Mesenchymal stem cell (in vitro differentiated cells and primary cell): ENCODE measurements around the gene FEZ2.

Source experiments
- DNase-seq: peaks from one replicate; pipeline ENCODE4 v3.0.0-alpha.2; 2013
- H2AFZ ChIP-seq: one replicate; pipeline ENCODE4 v1.6.1; 2013; ENCODE audit warnings: low read depth, mild to moderate bottlenecking, control low read depth, inconsistent platforms, low read length, moderate library complexity
- H2AK5ac ChIP-seq: 2 replicates; pipeline ENCODE4 v1.6.1; 2013; ENCODE audit warnings: low read length, moderate library complexity, mild to moderate bottlenecking, inconsistent platforms; ENCODE audit not compliant: severe bottlenecking
- H2BK120ac ChIP-seq: one replicate; pipeline ENCODE4 v1.6.1; 2013; ENCODE audit warnings: low read depth, mild to moderate bottlenecking, inconsistent platforms, low read length, moderate library complexity
- H2BK12ac ChIP-seq, 2 experiments: one replicate each; pipeline ENCODE4 v1.6.1; 2013; ENCODE audit warnings: inconsistent platforms in 2 of 2, low read length in 2 of 2, mild to moderate bottlenecking in 2 of 2, moderate library complexity in 2 of 2, control low read depth in 1 of 2
- H2BK15ac ChIP-seq: one replicate; pipeline ENCODE4 v1.6.1; 2013; ENCODE audit warnings: mild to moderate bottlenecking, low read depth, inconsistent platforms; ENCODE audit not compliant: poor library complexity, severe bottlenecking
- H2BK5ac ChIP-seq: 2 replicates; pipeline ENCODE4 v1.6.1; 2013; ENCODE audit warnings: low read depth, mild to moderate bottlenecking, low read length, control low read depth, inconsistent platforms; ENCODE audit not compliant: poor library complexity, severe bottlenecking
- H3K14ac ChIP-seq, 2 experiments: one replicate each; pipeline ENCODE4 v1.6.1; 2013; ENCODE audit warnings: inconsistent platforms in 2 of 2, low read length in 2 of 2, control low read depth in 1 of 2, mild to moderate bottlenecking in 1 of 2, moderate library complexity in 1 of 2
- H3K18ac ChIP-seq, 2 experiments: one replicate each; pipeline ENCODE4 v1.6.1; 2013; ENCODE audit warnings: inconsistent platforms in 2 of 2, low read length in 2 of 2, control low read depth in 1 of 2, low read depth in 1 of 2, mild to moderate bottlenecking in 1 of 2
- H3K23ac ChIP-seq, 2 experiments: one replicate each; pipeline ENCODE4 v1.6.1; 2013; ENCODE audit warnings: inconsistent platforms in 2 of 2, low read length in 2 of 2, mild to moderate bottlenecking in 2 of 2, moderate library complexity in 2 of 2, control low read depth in 1 of 2
- H3K27ac ChIP-seq: 2 replicates; pipeline ENCODE4 v1.5.1; 2013; ENCODE audit warnings: mild to moderate bottlenecking, moderate library complexity, low read length, control low read depth, inconsistent platforms; ENCODE audit not compliant: poor library complexity, severe bottlenecking
- H3K27me3 ChIP-seq, 2 experiments: 2 replicates each; pipeline versions ENCODE4 v1.6.1 to v1.7.0; 2013; ENCODE audit warnings: low read length in 2 of 2, mild to moderate bottlenecking in 2 of 2, moderate library complexity in 2 of 2, control low read depth in 1 of 2, inconsistent platforms in 1 of 2; ENCODE audit not compliant: control insufficient read depth in 1 of 2, insufficient read depth in 1 of 2
- H3K36me3 ChIP-seq, 2 experiments: 2 replicates each; pipeline versions ENCODE4 v1.6.1 to v1.7.0; 2013; ENCODE audit warnings: low read length in 2 of 2, control low read depth in 1 of 2, inconsistent platforms in 1 of 2, low read depth in 1 of 2, mild to moderate bottlenecking in 1 of 2; ENCODE audit not compliant: insufficient read depth in 2 of 2, control insufficient read depth in 1 of 2
- H3K4ac ChIP-seq, 2 experiments: one replicate each; pipeline ENCODE4 v1.6.1; 2013; ENCODE audit warnings: inconsistent platforms in 2 of 2, low read length in 2 of 2, mild to moderate bottlenecking in 2 of 2, moderate library complexity in 2 of 2, control low read depth in 1 of 2, low read depth in 1 of 2
- H3K4me1 ChIP-seq: 2 replicates; pipeline ENCODE4 v1.6.1; 2013; ENCODE audit warnings: low read depth, low read length, control low read depth; ENCODE audit not compliant: control insufficient read depth, insufficient read depth
- H3K4me2 ChIP-seq: 2 replicates; pipeline ENCODE4 v1.6.1; 2013; ENCODE audit warnings: low read length, mild to moderate bottlenecking, inconsistent platforms; ENCODE audit not compliant: poor library complexity, severe bottlenecking
- H3K4me3 ChIP-seq, 2 experiments: 2 replicates each; pipeline versions ENCODE4 v1.5.1 to v1.7.0; 2013; ENCODE audit warnings: low read length in 2 of 2, mild to moderate bottlenecking in 2 of 2, control low read depth in 1 of 2, low read depth in 1 of 2; ENCODE audit not compliant: insufficient read depth in 1 of 2
- H3K79me1 ChIP-seq: replicated peaks from 2 replicates; pipeline ENCODE4 v1.6.1; 2013; ENCODE audit warnings: mild to moderate bottlenecking, control low read depth, low read length, inconsistent platforms; ENCODE audit not compliant: poor library complexity, severe bottlenecking
- H3K9ac ChIP-seq: 2 replicates; pipeline ENCODE4 v1.7.0; 2013; ENCODE audit warnings: mild to moderate bottlenecking, low read length, moderate library complexity
- H3K9me3 ChIP-seq: 2 replicates; pipeline ENCODE4 v1.7.0; 2013; ENCODE audit warnings: mild to moderate bottlenecking, low read length; ENCODE audit not compliant: control insufficient read depth
- H4K8ac ChIP-seq: one replicate; pipeline ENCODE4 v1.6.1; 2013; ENCODE audit warnings: inconsistent platforms, mild to moderate bottlenecking, low read length, moderate library complexity
- H4K91ac ChIP-seq: one replicate; pipeline ENCODE4 v1.6.1; 2013; ENCODE audit warnings: mild to moderate bottlenecking, low read length, inconsistent platforms
- WGBS: methylation state at CpG from one replicate; pipeline ENCODE4 v1.1.7; 2013; ENCODE audit warnings: mixed read lengths; 5-methylcytosine and 5-hydroxymethylcytosine counted together

The FEZ2 gene

GRCh38 chr2:36547906-36548305, 50.1 kb downstream of the FEZ2 start:
- no peak overlapping the region for H2BK12ac ChIP-seq
- no peak overlapping the region for H3K4me2 ChIP-seq
- no peaks in the 10 kb centered on the region for H3K27me3 ChIP-seq
- no peaks in the 10 kb centered on the region for H3K9me3 ChIP-seq
- no peaks in the 10 kb centered on the region for H3K4me1 ChIP-seq
- H2AFZ ChIP-seq, result no peak overlapping the region
- H2BK15ac ChIP-seq, result no peak overlapping the region
- no peak overlapping the region for H2AK5ac ChIP-seq
- H3K23ac ChIP-seq, result no peak overlapping the region
- no peak overlapping the region for H4K8ac ChIP-seq
- peaks cover 10 to 93% of the 10 kb centered on the region in 2 experiments for H3K36me3 ChIP-seq
- H3K79me1 ChIP-seq, result peaks cover 10% of the 10 kb centered on the region
- WGBS, result 88% methylated on average over 3 of the region's 3 CpGs
- H2BK120ac ChIP-seq, result no peak overlapping the region
- no peak overlapping the region for H3K4me3 ChIP-seq
- DNase-seq, result no peak
- H3K18ac ChIP-seq, result no peak overlapping the region
- no peak overlapping the region for H3K4ac ChIP-seq
- no peak overlapping the region for H3K14ac ChIP-seq
- H2BK5ac ChIP-seq, result no peak overlapping the region
- H3K9ac ChIP-seq, result no peak overlapping the region
- no peak overlapping the region for H3K27ac ChIP-seq
- no peak overlapping the region for H4K91ac ChIP-seq

DNA sequence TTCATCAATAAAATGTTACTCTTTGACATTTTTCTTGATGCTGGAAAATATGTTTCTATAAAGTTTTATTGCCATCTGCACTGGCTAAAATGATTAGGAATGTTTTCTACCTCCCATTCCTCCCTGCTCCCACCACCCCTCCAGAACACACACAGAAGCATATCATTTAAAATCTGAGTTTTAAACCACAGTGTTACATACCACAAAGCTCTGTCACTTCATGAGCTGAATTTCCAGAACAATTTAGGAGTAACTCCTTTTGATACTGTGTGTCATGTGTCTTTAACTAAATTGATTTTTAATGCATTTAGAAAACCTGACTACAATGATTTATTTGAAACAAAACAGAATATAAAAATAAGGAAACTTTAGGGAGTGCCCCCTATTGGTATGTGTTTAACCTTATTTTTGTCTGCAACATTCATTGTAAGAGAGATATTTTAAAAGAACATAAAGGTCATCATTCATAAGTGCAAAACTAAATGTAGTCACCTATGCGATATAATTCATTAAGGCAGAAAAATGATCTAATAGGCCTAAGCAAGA, 52.0 kb downstream of the FEZ2 start:
- Histone ChIP-seq H3K18ac (no peak overlapping the region), H3K27ac (no peak overlapping the region), H4K8ac (no peak overlapping the region), H3K4me3 (no peak overlapping the region), H3K14ac (no peak overlapping the region), H3K36me3 (peaks cover 21 to 93% of the 10 kb centered on the region in 2 experiments), H2BK120ac (no peak overlapping the region), H2BK12ac (no peak overlapping the region), H3K9ac (no peak overlapping the region), H3K9me3 (no peaks in the 10 kb centered on the region), H4K91ac (no peak overlapping the region), H3K4me1 (no peaks in the 10 kb centered on the region), H3K27me3 (no peaks in the 10 kb centered on the region), H2BK5ac (no peak overlapping the region), H3K79me1 (peaks cover 7% of the 10 kb centered on the region), H2AFZ (no peak overlapping the region), H3K23ac (no peak overlapping the region), H3K4ac (no peak overlapping the region), H2AK5ac (no peak overlapping the region), H2BK15ac (no peak overlapping the region), H3K4me2 (no peak overlapping the region)
- WGBS, result no CpG with 5 or more reads among the region's 1 CpG
- DNase-seq, result no peak

DNA sequence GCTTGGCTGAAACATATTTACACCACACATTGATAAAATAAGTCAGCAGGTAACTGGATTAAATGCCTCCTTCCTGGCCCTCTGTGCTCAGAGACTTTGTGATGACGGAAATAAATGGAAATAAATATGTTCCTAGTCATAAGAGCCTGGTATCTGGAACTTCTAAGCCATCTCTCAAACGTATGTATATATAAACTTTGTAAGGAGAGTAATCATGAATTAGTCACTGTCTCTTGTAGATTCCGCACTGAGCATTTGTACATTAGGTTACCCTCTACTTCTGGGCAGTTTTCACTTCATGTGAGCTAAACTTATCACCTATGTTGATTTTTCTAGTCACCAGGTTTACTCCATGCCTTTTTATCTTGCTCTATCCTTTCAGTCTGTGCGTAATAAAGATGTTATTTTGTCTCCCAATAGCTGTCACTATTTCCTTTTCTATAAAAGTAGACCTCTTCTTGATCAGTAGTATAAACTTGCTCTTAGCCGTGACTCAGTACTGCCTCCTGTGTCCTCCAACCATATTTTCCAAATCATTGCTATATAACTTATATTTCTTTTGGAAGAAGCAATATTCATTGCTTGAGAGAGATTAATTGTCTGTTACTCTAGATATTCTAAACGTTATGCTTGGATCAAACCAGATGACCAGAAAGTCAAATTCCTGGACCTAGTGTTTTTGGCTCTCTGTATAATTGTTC, 53.2 kb downstream of the FEZ2 start:
- Histone ChIP-seq H2BK5ac (no peak overlapping the region), H3K14ac (no peak overlapping the region), H2BK15ac (no peak overlapping the region), H3K4me1 (no peaks in the 10 kb centered on the region), H2BK12ac (no peak overlapping the region), H2AK5ac (no peak overlapping the region), H3K36me3 (peaks cover 26 to 89% of the 10 kb centered on the region in 2 experiments), H3K4me3 (no peak overlapping the region), H4K8ac (no peak overlapping the region), H3K4me2 (no peak overlapping the region), H2AFZ (no peak overlapping the region), H4K91ac (no peak overlapping the region), H3K18ac (no peak overlapping the region), H3K9me3 (no peaks in the 10 kb centered on the region), H3K79me1 (peaks cover 12% of the 10 kb centered on the region), H3K27me3 (no peaks in the 10 kb centered on the region), H3K27ac (no peak overlapping the region), H3K4ac (no peak overlapping the region), H3K9ac (no peak overlapping the region), H2BK120ac (no peak overlapping the region), H3K23ac (no peak overlapping the region)
- no peak for DNase-seq
- WGBS, result 98% methylated on average over 2 of the region's 6 CpGs

GRCh38 chr2:36541891-36542595, 55.9 kb downstream of the FEZ2 start:
- Histone ChIP-seq H3K4ac (no peak overlapping the region), H2BK5ac (no peak overlapping the region), H3K79me1 (peaks cover 14% of the 10 kb centered on the region), H3K9ac (no peak overlapping the region), H3K36me3 (peaks cover 39 to 85% of the 10 kb centered on the region in 2 experiments), H3K14ac (no peak overlapping the region), H4K91ac (no peak overlapping the region), H2AFZ (no peak overlapping the region), H3K27ac (no peak overlapping the region), H2BK120ac (no peak overlapping the region), H3K9me3 (no peaks in the 10 kb centered on the region), H3K27me3 (no peaks in the 10 kb centered on the region), H3K23ac (no peak overlapping the region), H2BK15ac (no peak overlapping the region), H3K4me1 (peaks cover 2% of the 10 kb centered on the region), H2AK5ac (no peak overlapping the region), H4K8ac (no peak overlapping the region), H3K18ac (no peak overlapping the region), H3K4me3 (no peak overlapping the region), H3K4me2 (no peak overlapping the region), H2BK12ac (no peak overlapping the region)
- DNase-seq, result no peak
- WGBS, result 97% methylated on average over 3 of the region's 4 CpGs
